ENCODE measurements around the gene DISP2. TPM values are rescaled to one million over a fixed set of nuclear protein-coding genes. Genes with fewer than 3 reads are reported as not detected.

Gene DISP2
- total RNA-seq, 1 experiment from 2014 or later = 1.3 TPM

DNA sequence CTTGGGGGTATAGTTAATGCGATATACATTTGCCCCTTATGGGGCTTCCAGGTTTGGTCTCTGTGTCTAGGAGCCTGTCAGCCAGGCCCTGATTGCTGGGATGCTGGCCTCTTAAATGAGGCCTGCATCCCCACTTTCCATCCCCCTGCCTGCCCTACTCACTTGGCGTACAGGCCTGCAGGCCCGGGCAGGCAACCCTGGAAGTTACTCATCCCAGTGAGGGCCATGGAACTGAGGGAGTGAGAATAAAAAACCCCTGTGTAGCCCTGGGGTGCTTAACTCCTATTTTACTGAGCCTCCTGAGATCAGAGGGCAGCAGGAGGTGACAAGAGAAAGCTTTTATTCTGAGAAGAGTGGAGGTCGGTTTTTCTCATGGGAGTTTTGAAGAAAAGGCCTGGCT, 2.0 kb downstream of the DISP2 start:
- Histone ChIP-seq H3K27ac (ENCODE audit: insufficient read length, low read depth, low read length) (no peak overlapping the region), H4K91ac (ENCODE audit: insufficient read length, low read depth, low read length) (no peak overlapping the region), H2BK120ac (ENCODE audit: low read depth, low read length, poor library complexity, severe bottlenecking) (no peak overlapping the region), H3K27me3 (ENCODE audit: insufficient read depth, low read length) (peaks cover 3% of the 10 kb centered on the region), H3K79me2 (ENCODE audit: insufficient read depth, low read length) (no peaks in the 10 kb centered on the region), H3K4me1 (ENCODE audit: insufficient read depth, low read length) (no peaks in the 10 kb centered on the region; the same call in 1 of the 2 replicates), H2BK12ac (ENCODE audit: insufficient read length, low read depth, low read length) (no peak overlapping the region), H3K14ac (ENCODE audit: insufficient read depth, low read length) (no peak overlapping the region), H3K9ac (ENCODE audit: extremely low read depth, insufficient read length, low read length) (no peak overlapping the region), H2AK5ac (ENCODE audit: insufficient read length, low read length) (no peak overlapping the region), H3K9me3 (ENCODE audit: control insufficient read depth, low read depth, low read length) (no peaks in the 10 kb centered on the region), H3K79me1 (ENCODE audit: insufficient read depth, low read depth, low read length, poor library complexity, severe bottlenecking) (no peaks in the 10 kb centered on the region), H3K23ac (ENCODE audit: insufficient read length, low read depth, low read length) (no peak overlapping the region), H3T11ph (ENCODE audit: low read length) (no peak overlapping the region), H3K4me2 (ENCODE audit: insufficient read depth, insufficient read length, low read length) (no peak overlapping the region), H4K5ac (ENCODE audit: insufficient read length, low read depth, low read length) (no peak overlapping the region), H2BK5ac (ENCODE audit: insufficient read length, low read length) (no peak overlapping the region), H2BK15ac (ENCODE audit: low read depth, low read length) (no peak overlapping the region), H3K18ac (ENCODE audit: insufficient read length, low read depth, low read length) (no peak overlapping the region), H4K20me1 (ENCODE audit: control insufficient read depth, insufficient read depth, insufficient read length) (no peaks in the 10 kb centered on the region), H3K56ac (ENCODE audit: insufficient read length, low read depth, low read length) (no peak overlapping the region), H2BK20ac (ENCODE audit: low read depth, low read length, poor library complexity, severe bottlenecking) (no peak overlapping the region), H4K8ac (replicated peaks; ENCODE audit: insufficient read length, low read depth, low read length) (no peak overlapping the region), H3K23me2 (ENCODE audit: insufficient read length, low read depth, low read length, poor library complexity, severe bottlenecking) (peaks cover 4% of the 10 kb centered on the region), H3K4ac (ENCODE audit: low read depth, low read length) (no peak overlapping the region), H2AFZ (ENCODE audit: low read length) (no peak overlapping the region)
- DNase-seq = no peak
- Mint-ChIP-seq H3K4me3 (no peak overlapping the region; a peak in 1 of 5 replicates), H3K27me3 (ENCODE audit: low read depth) (peaks cover 51% of the 10 kb centered on the region), H3K27ac (no peak overlapping the region), H3K36me3 (ENCODE audit: insufficient read depth in 1 of 3, low read depth in 3 of 3) (no peaks in the 10 kb centered on the region; a peak in 1 of 7 replicates), H3K4me1 (peaks cover 9 to 21% of the 10 kb centered on the region in 2 experiments), H3K9me3 (no peaks in the 10 kb centered on the region)
- TF ChIP-seq, protein P1, sequence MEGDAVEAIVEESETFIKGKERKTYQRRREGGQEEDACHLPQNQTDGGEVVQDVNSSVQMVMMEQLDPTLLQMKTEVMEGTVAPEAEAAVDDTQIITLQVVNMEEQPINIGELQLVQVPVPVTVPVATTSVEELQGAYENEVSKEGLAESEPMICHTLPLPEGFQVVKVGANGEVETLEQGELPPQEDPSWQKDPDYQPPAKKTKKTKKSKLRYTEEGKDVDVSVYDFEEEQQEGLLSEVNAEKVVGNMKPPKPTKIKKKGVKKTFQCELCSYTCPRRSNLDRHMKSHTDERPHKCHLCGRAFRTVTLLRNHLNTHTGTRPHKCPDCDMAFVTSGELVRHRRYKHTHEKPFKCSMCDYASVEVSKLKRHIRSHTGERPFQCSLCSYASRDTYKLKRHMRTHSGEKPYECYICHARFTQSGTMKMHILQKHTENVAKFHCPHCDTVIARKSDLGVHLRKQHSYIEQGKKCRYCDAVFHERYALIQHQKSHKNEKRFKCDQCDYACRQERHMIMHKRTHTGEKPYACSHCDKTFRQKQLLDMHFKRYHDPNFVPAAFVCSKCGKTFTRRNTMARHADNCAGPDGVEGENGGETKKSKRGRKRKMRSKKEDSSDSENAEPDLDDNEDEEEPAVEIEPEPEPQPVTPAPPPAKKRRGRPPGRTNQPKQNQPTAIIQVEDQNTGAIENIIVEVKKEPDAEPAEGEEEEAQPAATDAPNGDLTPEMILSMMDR (conservative IDR thresholded peaks at IDR 0.05) = no peak
- WGBS (ENCODE audit: extremely low coverage, insufficient read length, low lambda C conversion rate) = no CpG with 5 or more reads among the region's 4 CpGs
